Erythroblast (primary cell): ENCODE measurements around the gene AKR7A3.
"Not testable (repeated sequence)": the region's sequence is repeated elsewhere in the genome, so short reads cannot be mapped to it uniquely, and the experiment has no call there.

Source experiments
- DNase-seq, 2 experiments: peaks; one replicate each; lab custom pipeline; 2025; lab: John Stamatoyannopoulos, UW
- GATA1 ChIP-seq: IDR thresholded peaks from 2 replicates; pipeline ENCODE4 v1.6.1; 2011; ENCODE audit warnings: low read depth, mild to moderate bottlenecking, control low read depth, low read length, moderate library complexity
- POLR2A ChIP-seq: IDR thresholded peaks from 2 replicates; pipeline ENCODE4 v1.6.1; 2011; ENCODE audit warnings: mild to moderate bottlenecking, low read length

Gene AKR7A3

GRCh38 chr1:19311931-19312781 is 23.6 kb upstream of the AKR7A3 start, which contains the start of the genes AKR7A2 and SLC66A1:
Gene AKR7A2 (minus strand): TSS chr1:19312144. CDS start chr1:19312124, 20 bp downstream.
Gene SLC66A1 (plus strand): TSS chr1:19312326. CDS start chr1:19317678, 5,352 bp downstream.
- DNase-seq, result peak; percentile 95 to 98
- TF ChIP-seq POLR2A, result peak; percentile 72
- no peak for TF ChIP-seq GATA1

GRCh38 chr1:19311503-19311930 is 22.9 kb upstream of the AKR7A3 start:
- no peak for DNase-seq
- TF ChIP-seq GATA1, result no peak
- no peak for TF ChIP-seq POLR2A

GRCh38 chr1:19310720-19311502 is 22.3 kb upstream of the AKR7A3 start:
- peak in 1 of 2 experiments; percentile 41 for DNase-seq
- TF ChIP-seq GATA1, result no peak
- TF ChIP-seq POLR2A, result no peak

- TF ChIP-seq GATA1 (no peak), POLR2A (no peak)
- DNase-seq, result no peak
These were observed 21.5 kb upstream of the AKR7A3 start for GRCh38 chr1:19310061-19310460.

GRCh38 chr1:19309123-19309813 is 20.7 kb upstream of the AKR7A3 start:
- no peak for DNase-seq
- TF ChIP-seq POLR2A, result no peak
- TF ChIP-seq GATA1, result no peak

- TF ChIP-seq POLR2A (no peak), GATA1 (no peak)
These were observed 19.9 kb upstream of the AKR7A3 start for GRCh38 chr1:19308509-19308907.

GRCh38 chr1:19307794-19308508 is 19.4 kb upstream of the AKR7A3 start:
- DNase-seq, result no peak
- no peak for TF ChIP-seq GATA1
- no peak for TF ChIP-seq POLR2A

More at GRCh38 chr1:19308509-19308907, 19.9 kb upstream of the AKR7A3 start:
- DNase-seq, result no peak

GRCh38 chr1:19306941-19307340 is 18.4 kb upstream of the AKR7A3 start:
- DNase-seq, result no peak
- no peak for TF ChIP-seq GATA1
- no peak for TF ChIP-seq POLR2A

- DNase-seq, result no peak
- TF ChIP-seq POLR2A (no peak), GATA1 (no peak)
These were observed 17.3 kb upstream of the AKR7A3 start for GRCh38 chr1:19305880-19306279.

- DNase-seq, result not testable (repeated sequence)
These were observed 15.5 kb upstream of the AKR7A3 start for GRCh38 chr1:19304081-19304480.

- no peak for TF ChIP-seq GATA1
- no peak for TF ChIP-seq POLR2A
- no peak for DNase-seq
These were observed 11.6 kb upstream of the AKR7A3 start for GRCh38 chr1:19300211-19300610.

- TF ChIP-seq GATA1, result no peak
These were observed 6.1 kb upstream of the AKR7A3 start for GRCh38 chr1:19294638-19295037.

GRCh38 chr1:19289244-19289643 is 674 bp upstream of the AKR7A3 start:
- TF ChIP-seq POLR2A, result no peak
- peak in 1 of 2 experiments; percentile 11 for DNase-seq

More at GRCh38 chr1:19294638-19295037, 6.1 kb upstream of the AKR7A3 start:
- DNase-seq, result no peak
